HG02623 (cell line): ENCODE results near the gene PPP2R2B.

Source experiments
- ATAC-seq: cut with Tn5 transposase; IDR thresholded peaks from one replicate; pipeline ENCODE4 v1.9.1; 2021; ENCODE audit warnings: moderate library complexity; ENCODE audit not compliant: unreplicated experiment

The PPP2R2B gene

GRCh38 chr5:146888351-146888978, 9.9 kb upstream of the PPP2R2B start:
- no peak for ATAC-seq

GRCh38 chr5:146884066-146884626, 5.6 kb upstream of the PPP2R2B start:
- no peak for ATAC-seq

GRCh38 chr5:146883511-146883910, 5.0 kb upstream of the PPP2R2B start:
- ATAC-seq = no peak

- no peak for ATAC-seq
Observed at GRCh38 chr5:146880966-146881365, 2.4 kb upstream of the PPP2R2B start.

GRCh38 chr5:146877783-146878475, 628 bp downstream of the PPP2R2B start:
- no peak for ATAC-seq

GRCh38 chr5:146877178-146877681, 1.3 kb downstream of the PPP2R2B start:
- ATAC-seq = no peak

GRCh38 chr5:146873186-146873917, 5.2 kb downstream of the PPP2R2B start:
- ATAC-seq = no peak

GRCh38 chr5:146872188-146872587, 6.4 kb downstream of the PPP2R2B start:
- ATAC-seq = no peak

GRCh38 chr5:146867996-146868708, 10.4 kb downstream of the PPP2R2B start:
- no peak for ATAC-seq

- no peak for ATAC-seq
Observed at GRCh38 chr5:146866263-146866662, 12.3 kb downstream of the PPP2R2B start.

- ATAC-seq = no peak
Observed at GRCh38 chr5:146862641-146863040, 15.9 kb downstream of the PPP2R2B start.

- ATAC-seq = no peak
Observed at GRCh38 chr5:146860213-146860893, 18.2 kb downstream of the PPP2R2B start.

GRCh38 chr5:146852089-146852488, 26.5 kb downstream of the PPP2R2B start:
- no peak for ATAC-seq

GRCh38 chr5:146851133-146851532, 27.4 kb downstream of the PPP2R2B start:
- ATAC-seq = no peak

- no peak for ATAC-seq
Observed at GRCh38 chr5:146849694-146850303, 28.8 kb downstream of the PPP2R2B start.

GRCh38 chr5:146848133-146848532, 30.4 kb downstream of the PPP2R2B start:
- ATAC-seq = no peak

GRCh38 chr5:146840016-146840415, 38.5 kb downstream of the PPP2R2B start:
- ATAC-seq = no peak

- ATAC-seq = no peak
Observed at GRCh38 chr5:146836226-146836842, 42.2 kb downstream of the PPP2R2B start.

- no peak for ATAC-seq
Observed at GRCh38 chr5:146832985-146833732, 45.4 kb downstream of the PPP2R2B start.
